OCI-LY1 (cell line): ENCODE measurements around the gene ZNF20.

Experiments used
- H2AFZ ChIP-seq: fragments of 200-600 bp; sonication (generic), shearing (Covaris generic); 2 replicates; pipeline ENCODE4 v1.6.0; 2014; ENCODE audit warnings: antibody characterized with exemption, mild to moderate bottlenecking, low read length
- H3F3A ChIP-seq: fragments of 200-600 bp; sonication (generic), shearing (Covaris generic); 2 replicates; pipeline ENCODE4 v1.6.0; 2014; ENCODE audit warnings: mild to moderate bottlenecking, antibody characterized with exemption, low read length, moderate library complexity; ENCODE audit not compliant: insufficient read depth
- H3K27ac ChIP-seq: fragments of 200-600 bp; sonication (generic); 2 replicates; pipeline ENCODE4 v1.5.1; 2014; ENCODE audit warnings: low read length, mixed run types, mild to moderate bottlenecking, low read depth; ENCODE audit not compliant: poor library complexity, severe bottlenecking
- H3K27me3 ChIP-seq: fragments of 200-600 bp; sonication (generic); 2 replicates; pipeline ENCODE4 v1.6.0; 2014; ENCODE audit warnings: antibody characterized with exemption, mild to moderate bottlenecking, low read length, moderate library complexity; ENCODE audit not compliant: insufficient read depth
- H3K36me3 ChIP-seq: fragments of 200-600 bp; sonication (generic); 2 replicates; pipeline ENCODE4 v1.6.1; 2014; ENCODE audit warnings: mild to moderate bottlenecking, antibody characterized with exemption, low read length, moderate library complexity, mixed read lengths; ENCODE audit not compliant: insufficient read depth
- H3K4me1 ChIP-seq: fragments of 200-600 bp; sonication (generic); 2 replicates; pipeline ENCODE4 v1.5.1; 2014; ENCODE audit warnings: mild to moderate bottlenecking, low read length, moderate library complexity; ENCODE audit not compliant: insufficient read depth, severe bottlenecking
- H3K4me2 ChIP-seq: fragments of 200-600 bp; sonication (generic), shearing (Covaris generic); 2 replicates; pipeline ENCODE4 v1.6.1; 2014; ENCODE audit warnings: low read length
- H3K4me3 ChIP-seq: fragments of 200-600 bp; sonication (generic); 2 replicates; pipeline ENCODE4 v1.5.1; 2014; ENCODE audit warnings: low read length, low read depth, mild to moderate bottlenecking, mixed read lengths; ENCODE audit not compliant: poor library complexity, severe bottlenecking
- H3K79me2 ChIP-seq: fragments of 200-600 bp; shearing (Covaris generic); 2 replicates; pipeline ENCODE4 v1.6.1; 2016; ENCODE audit warnings: mixed run types, low read length, mixed read lengths; ENCODE audit not compliant: insufficient read depth
- H3K9ac ChIP-seq: fragments of 200-600 bp; sonication (generic), shearing (Covaris generic); 2 replicates; pipeline ENCODE4 v1.6.1; 2014; ENCODE audit warnings: mild to moderate bottlenecking, low read length, mixed read lengths
- H3K9me2 ChIP-seq: fragments of 200-600 bp; sonication (generic), shearing (Covaris generic); 2 replicates; pipeline ENCODE4 v1.6.1; 2014; ENCODE audit warnings: low read depth, mild to moderate bottlenecking, low read length, mixed read lengths
- H3K9me3 ChIP-seq: fragments of 200-600 bp; shearing (Covaris generic); 2 replicates; pipeline ENCODE4 v1.6.1; 2014; ENCODE audit warnings: low read length, mixed read lengths
- H4K20me1 ChIP-seq: fragments of 200-600 bp; sonication (generic), shearing (Covaris generic); 2 replicates; pipeline ENCODE4 v1.6.0; 2016; ENCODE audit warnings: mild to moderate bottlenecking, low read length; ENCODE audit not compliant: insufficient read depth
- EZH2 ChIP-seq: fragments of 200-600 bp; sonication (generic), shearing (Covaris generic); IDR thresholded peaks from 2 replicates; pipeline ENCODE4 v1.8.0; 2017; ENCODE audit warnings: borderline replicate concordance, mixed run types, mild to moderate bottlenecking, antibody characterized with exemption, low read length, moderate library complexity, mixed read lengths
- TF ChIP-seq, protein P1 (sequence below): fragments of 200-600 bp; sonication (generic), shearing (Covaris generic); IDR thresholded peaks from 2 replicates; pipeline ENCODE4 v1.5.1; 2017; ENCODE audit warnings: mild to moderate bottlenecking, antibody characterized with exemption, low read length, moderate library complexity, mixed read lengths

The ZNF20 gene

DNA sequence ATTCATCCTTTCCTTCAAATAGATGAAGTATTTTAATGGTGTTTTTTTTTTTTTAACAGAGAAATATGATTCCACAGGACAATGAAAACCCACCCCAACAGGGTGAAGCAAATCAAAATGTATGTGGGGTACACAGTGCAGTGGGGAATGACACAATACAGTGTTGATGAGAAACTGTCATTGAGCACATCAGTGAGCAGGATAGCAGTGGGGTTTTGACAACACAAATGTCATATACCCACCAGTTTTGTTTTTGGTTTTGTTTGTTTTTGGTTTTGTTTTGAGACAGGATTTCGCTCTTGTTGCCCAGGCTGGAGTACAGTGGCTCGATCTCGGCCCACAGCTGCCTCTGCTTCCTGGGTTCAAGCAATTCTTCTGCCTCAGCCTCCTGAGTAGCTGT lies 46.4 kb downstream of the ZNF20 start:
- Histone ChIP-seq H3K9ac (no peak overlapping the region), H3K9me2 (no peaks in the 10 kb centered on the region), H4K20me1 (no peaks in the 10 kb centered on the region), H3K4me3 (no peak overlapping the region), H3K4me2 (no peak overlapping the region), H3K36me3 (no peaks in the 10 kb centered on the region), H3K27ac (no peak overlapping the region), H3K9me3 (no peaks in the 10 kb centered on the region), H2AFZ (no peak overlapping the region), H3F3A (no peaks in the 10 kb centered on the region), H3K4me1 (no peaks in the 10 kb centered on the region), H3K79me2 (no peaks in the 10 kb centered on the region), H3K27me3 (no peaks in the 10 kb centered on the region)
- TF ChIP-seq, protein P1, sequence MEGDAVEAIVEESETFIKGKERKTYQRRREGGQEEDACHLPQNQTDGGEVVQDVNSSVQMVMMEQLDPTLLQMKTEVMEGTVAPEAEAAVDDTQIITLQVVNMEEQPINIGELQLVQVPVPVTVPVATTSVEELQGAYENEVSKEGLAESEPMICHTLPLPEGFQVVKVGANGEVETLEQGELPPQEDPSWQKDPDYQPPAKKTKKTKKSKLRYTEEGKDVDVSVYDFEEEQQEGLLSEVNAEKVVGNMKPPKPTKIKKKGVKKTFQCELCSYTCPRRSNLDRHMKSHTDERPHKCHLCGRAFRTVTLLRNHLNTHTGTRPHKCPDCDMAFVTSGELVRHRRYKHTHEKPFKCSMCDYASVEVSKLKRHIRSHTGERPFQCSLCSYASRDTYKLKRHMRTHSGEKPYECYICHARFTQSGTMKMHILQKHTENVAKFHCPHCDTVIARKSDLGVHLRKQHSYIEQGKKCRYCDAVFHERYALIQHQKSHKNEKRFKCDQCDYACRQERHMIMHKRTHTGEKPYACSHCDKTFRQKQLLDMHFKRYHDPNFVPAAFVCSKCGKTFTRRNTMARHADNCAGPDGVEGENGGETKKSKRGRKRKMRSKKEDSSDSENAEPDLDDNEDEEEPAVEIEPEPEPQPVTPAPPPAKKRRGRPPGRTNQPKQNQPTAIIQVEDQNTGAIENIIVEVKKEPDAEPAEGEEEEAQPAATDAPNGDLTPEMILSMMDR, result no peak
- no peak for TF ChIP-seq EZH2

DNA sequence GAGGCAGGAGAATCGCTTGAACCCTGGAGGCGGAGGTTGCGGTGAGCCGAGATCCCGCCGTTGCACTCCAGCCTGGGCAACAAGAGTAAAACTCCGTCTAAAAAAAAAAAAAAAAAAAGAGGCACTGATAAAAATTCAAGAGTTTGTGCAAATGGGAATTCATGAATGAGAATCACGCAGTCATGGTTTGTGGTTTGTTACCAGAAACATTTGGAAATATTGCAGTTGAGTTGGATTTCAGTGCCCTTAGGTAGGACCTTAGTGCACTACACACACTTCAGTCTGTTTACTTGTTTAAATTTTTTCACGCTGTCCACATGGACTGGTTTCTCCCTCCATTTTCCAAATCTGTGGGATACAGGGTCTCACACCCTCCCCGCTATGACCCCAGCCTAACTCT lies 47.2 kb downstream of the ZNF20 start:
- no peaks in the 10 kb centered on the region for H3K27me3 ChIP-seq
- no peaks in the 10 kb centered on the region for H3K4me1 ChIP-seq
- H2AFZ ChIP-seq, result no peak overlapping the region
- no peaks in the 10 kb centered on the region for H3F3A ChIP-seq
- H3K9me3 ChIP-seq, result no peaks in the 10 kb centered on the region
- TF ChIP-seq, protein P1, result no peak
- TF ChIP-seq EZH2, result no peak
- no peaks in the 10 kb centered on the region for H3K36me3 ChIP-seq
- no peak overlapping the region for H3K27ac ChIP-seq
- no peak overlapping the region for H3K4me3 ChIP-seq
- no peaks in the 10 kb centered on the region for H3K79me2 ChIP-seq
- no peak overlapping the region for H3K9ac ChIP-seq
- no peaks in the 10 kb centered on the region for H3K9me2 ChIP-seq
- H3K4me2 ChIP-seq, result no peak overlapping the region
- no peaks in the 10 kb centered on the region for H4K20me1 ChIP-seq

DNA sequence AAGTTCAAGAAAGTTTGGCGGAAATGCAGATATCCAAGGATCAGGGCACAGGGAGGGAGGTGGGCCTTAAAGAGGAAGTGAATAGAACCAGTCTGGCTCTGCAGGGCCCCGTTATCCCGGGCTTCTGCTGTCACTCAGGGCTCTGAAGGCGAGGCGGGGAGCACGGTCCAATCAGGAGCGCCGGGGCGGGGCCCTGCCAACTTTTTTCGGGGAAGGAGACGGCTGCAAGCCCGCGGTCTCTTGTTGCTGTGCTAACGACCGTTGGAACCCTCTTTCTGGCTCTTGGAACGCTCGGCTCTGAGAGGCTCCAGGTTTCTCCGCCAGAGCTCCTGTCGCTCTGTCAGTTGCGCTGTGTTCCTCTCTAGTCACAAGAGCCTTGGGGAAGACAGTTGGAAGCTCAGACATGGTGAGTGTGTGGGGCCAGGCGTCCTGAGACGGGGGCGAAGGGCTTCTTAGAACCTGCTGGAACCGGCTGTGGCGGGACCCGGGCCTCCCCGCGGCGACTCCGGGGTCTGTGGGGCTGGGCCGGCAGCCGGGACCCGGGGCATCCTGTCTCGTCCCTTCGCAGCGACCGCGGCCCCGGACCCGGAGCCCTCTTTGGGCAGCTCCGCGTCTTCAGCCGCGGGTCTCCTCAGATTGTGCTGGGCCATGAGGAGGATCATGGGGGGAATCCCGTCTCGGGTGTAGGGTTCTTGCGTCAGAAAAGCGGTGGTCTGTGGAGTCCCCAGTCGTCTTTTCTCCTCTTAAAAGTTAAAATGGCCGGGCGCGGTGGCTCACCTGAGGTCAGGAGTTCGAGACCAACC lies 47.9 kb downstream of the ZNF20 start:
- Histone ChIP-seq H2AFZ (no peak overlapping the region), H3K27me3 (no peaks in the 10 kb centered on the region), H3K4me3 (peak overlapping the region; percentile 25), H3K36me3 (no peaks in the 10 kb centered on the region), H3K79me2 (no peaks in the 10 kb centered on the region), H3K9ac (no peak overlapping the region), H3K4me1 (no peaks in the 10 kb centered on the region), H3K4me2 (no peak overlapping the region; the same call in 1 of the 2 replicates), H3K27ac (no peak overlapping the region), H3F3A (no peaks in the 10 kb centered on the region), H3K9me2 (no peaks in the 10 kb centered on the region), H4K20me1 (no peaks in the 10 kb centered on the region), H3K9me3 (no peaks in the 10 kb centered on the region; the same call in 1 of the 2 replicates)
- TF ChIP-seq, protein P1, result no peak
- no peak for TF ChIP-seq EZH2
